PC-3 (cell line): ENCODE results near the gene MEGF6. TPM values are rescaled to one million over a fixed set of nuclear protein-coding genes. Genes with fewer than 3 reads are reported as not detected.

ENCODE experiments used
- ATAC-seq: fragments of 200-7000 bp; cut with Tn5 transposase; 2 replicates; pipeline ENCODE4 v1.9.1; 2020; ENCODE audit warnings: mild to moderate bottlenecking, moderate library complexity
- BruUV-seq: library from RNA; stranded (reverse); fragments of 400-500 nt; replicated peaks from 2 replicates; lab custom pipeline; 2021; lab: Mats Ljungman, UMichigan
- CTCF ChIA-PET: fragments of 300-600 bp; sonication (Branson Sonifier 250); formaldehyde crosslinking; loops from one replicate; lab custom pipeline; 2022; ENCODE audit warnings: antibody characterized with exemption; lab: Charles Lee
- POLR2A ChIA-PET: fragments of 300-600 bp; sonication (Branson Sonifier 250); formaldehyde crosslinking; loops from one replicate; lab custom pipeline; 2022; ENCODE audit warnings: antibody characterized with exemption; ENCODE audit not compliant: unreplicated experiment; lab: Charles Lee
- DNase-seq: peaks from one replicate; pipeline ENCODE4 v3.0.0-alpha.2; 2015
- H2AFZ ChIP-seq: fragments of 300-600 bp; sonication (generic); 2 replicates; pipeline ENCODE4 v1.6.0; 2016; ENCODE audit warnings: antibody characterized with exemption, low read length
- H3F3A ChIP-seq: fragments of 300-600 bp; sonication (generic); one replicate; pipeline ENCODE4 v1.6.0; 2017; ENCODE audit warnings: antibody characterized with exemption, low read length, control low read depth, mild to moderate bottlenecking; ENCODE audit not compliant: unreplicated experiment
- H3K27ac ChIP-seq: fragments of 300-600 bp; sonication (generic); 2 replicates; pipeline ENCODE4 v1.5.1; 2016; ENCODE audit warnings: mild to moderate bottlenecking, low read length
- H3K27me3 ChIP-seq: fragments of 300-600 bp; sonication (generic); 2 replicates; pipeline ENCODE4 v1.6.1; 2016; ENCODE audit warnings: low read length, mixed read lengths
- H3K36me3 ChIP-seq: fragments of 300-600 bp; sonication (generic); 2 replicates; pipeline ENCODE4 v1.6.1; 2016; ENCODE audit warnings: low read depth, mixed run types, low read length, mixed read lengths
- H3K4me1 ChIP-seq: fragments of 300-600 bp; sonication (generic); 2 replicates; pipeline ENCODE4 v1.5.1; 2016; ENCODE audit warnings: low read length; ENCODE audit not compliant: insufficient read depth
- H3K4me2 ChIP-seq: fragments of 300-600 bp; sonication (generic); 2 replicates; pipeline ENCODE4 v1.6.0; 2016; ENCODE audit warnings: low read length
- H3K4me3 ChIP-seq: fragments of 300-600 bp; sonication (generic); 2 replicates; pipeline ENCODE4 v1.5.1; 2016; ENCODE audit warnings: mild to moderate bottlenecking, low read length, mixed read lengths
- H3K79me2 ChIP-seq: fragments of 300-600 bp; sonication (generic); 2 replicates; pipeline ENCODE4 v1.6.1; 2017; ENCODE audit warnings: low read length, mixed read lengths
- H3K9ac ChIP-seq: fragments of 300-600 bp; sonication (generic); 2 replicates; pipeline ENCODE4 v1.6.0; 2016; ENCODE audit warnings: mild to moderate bottlenecking, low read length
- H3K9me2 ChIP-seq: fragments of 300-600 bp; sonication (generic); replicated peaks from 2 replicates; pipeline ENCODE4 v1.6.1; 2016; ENCODE audit warnings: mixed run types, low read length, mixed read lengths
- H3K9me3 ChIP-seq: fragments of 300-600 bp; sonication (generic); 2 replicates; pipeline ENCODE4 v1.6.1; 2016; ENCODE audit warnings: low read length, mixed read lengths
- H4K20me1 ChIP-seq: fragments of 300-600 bp; sonication (generic); 2 replicates; pipeline ENCODE4 v1.6.1; 2016; ENCODE audit warnings: low read length, mixed read lengths
- CTCF ChIP-seq: fragments of 300-600 bp; sonication (generic); conservative IDR thresholded peaks from 2 replicates; pipeline ENCODE4 v1.5.1; 2017; ENCODE audit warnings: antibody characterized with exemption, low read depth, mild to moderate bottlenecking, low read length
- EZH2 ChIP-seq: fragments of 300-600 bp; sonication (generic); IDR thresholded peaks from one replicate; pipeline ENCODE4 v1.6.1; 2017; ENCODE audit warnings: antibody characterized with exemption, mild to moderate bottlenecking, low read length; ENCODE audit not compliant: unreplicated experiment
- EZH2phosphoT487 ChIP-seq: fragments of 300-600 bp; sonication (generic); IDR thresholded peaks from 2 replicates; pipeline ENCODE4 v1.6.1; 2018; ENCODE audit warnings: mild to moderate bottlenecking, antibody characterized with exemption, low read length, borderline replicate concordance
- intact Hi-C: fragments of 100-400 bp; cut with micrococcal nuclease; formaldehyde crosslinking; loops from 2 replicates; pipeline ENCODE4 v1.9.0; 2023
- total RNA-seq: library from RNA; depleted of rRNA; stranded (reverse); fragments of >200 nt; gene quantifications from 2 replicates; pipeline ENCODE4 v1.2.3, GENCODE V29; 2014

MEGF6 gene
- total RNA-seq, 1 experiment from 2014 or later = 32.5 TPM

DNA sequence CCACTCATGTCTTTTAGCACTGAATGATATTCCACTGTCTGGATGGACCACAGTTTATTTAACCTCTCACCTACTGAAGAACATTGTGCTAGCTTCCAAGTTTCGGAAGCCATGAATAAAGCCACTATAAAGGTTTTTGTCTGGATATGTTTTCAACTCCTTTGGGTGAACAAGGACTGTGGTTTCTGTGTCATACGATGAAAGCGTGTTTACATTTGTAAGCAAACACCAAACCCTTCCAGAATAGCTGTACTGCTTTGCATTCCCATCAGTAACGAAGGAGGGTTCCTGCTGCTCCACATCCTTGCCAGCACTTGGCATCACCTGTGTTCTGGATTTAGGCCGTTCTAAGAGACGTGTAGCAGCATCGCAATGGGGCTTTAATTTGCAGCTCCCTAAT lies 167.5 kb downstream of the MEGF6 start:
- Histone ChIP-seq H3K4me3 (no peak overlapping the region), H3K4me1 (peaks cover 12% of the 10 kb centered on the region), H3K4me2 (no peak overlapping the region), H3K9ac (no peak overlapping the region), H4K20me1 (no peaks in the 10 kb centered on the region), H3K27ac (no peak overlapping the region), H3K9me3 (no peaks in the 10 kb centered on the region), H3K36me3 (no peaks in the 10 kb centered on the region), H3K9me2 (no peaks in the 10 kb centered on the region), H2AFZ (no peak overlapping the region), H3F3A (no peaks in the 10 kb centered on the region), H3K27me3 (peaks cover 47% of the 10 kb centered on the region), H3K79me2 (no peaks in the 10 kb centered on the region)
- BruUV-seq = no TSS peak
- DNase-seq = peak; percentile 75
- POLR2A ChIA-PET = no interaction called here
- no peak for TF ChIP-seq EZH2phosphoT487
- TF ChIP-seq EZH2 = no peak
- no peak for TF ChIP-seq CTCF
- intact Hi-C loops = no loop called here
- peak; percentile 91 for ATAC-seq
- CTCF ChIA-PET = interaction anchor here (1.6 kb wide), 1 partner anchor 9 kb away, joined by 4 read pairs; no protein-coding TSS in a partner anchor

DNA sequence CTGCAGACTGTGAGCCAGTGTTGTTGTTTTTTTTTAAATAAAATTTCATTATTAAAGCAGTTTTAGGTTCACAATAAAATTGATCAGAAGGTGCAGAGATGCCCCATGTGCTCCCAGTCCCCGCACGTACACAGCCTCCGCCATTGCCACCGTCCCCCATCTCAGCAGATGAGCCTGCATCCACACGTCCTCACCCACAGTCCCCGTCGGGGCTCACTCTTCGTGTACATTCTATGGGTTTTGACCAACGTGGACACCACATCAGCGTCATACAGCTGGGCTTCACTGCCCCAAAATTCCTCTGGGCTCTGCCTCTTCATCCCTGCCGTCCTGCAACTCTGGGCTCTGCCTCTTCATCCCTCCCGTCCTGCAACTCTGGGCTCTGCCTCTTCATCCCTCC lies 168.4 kb downstream of the MEGF6 start:
- intact Hi-C loops = no loop called here
- Histone ChIP-seq H4K20me1 (no peaks in the 10 kb centered on the region), H3K36me3 (no peaks in the 10 kb centered on the region), H3K4me1 (peaks cover 12% of the 10 kb centered on the region), H3K4me3 (no peak overlapping the region), H3K9me3 (no peaks in the 10 kb centered on the region), H3K79me2 (no peaks in the 10 kb centered on the region), H3F3A (no peaks in the 10 kb centered on the region), H3K27ac (no peak overlapping the region), H3K9ac (no peak overlapping the region), H3K4me2 (no peak overlapping the region), H2AFZ (no peak overlapping the region), H3K27me3 (peaks cover 46% of the 10 kb centered on the region), H3K9me2 (no peaks in the 10 kb centered on the region)
- DNase-seq (no peak), ATAC-seq (no peak)
- ChIA-PET CTCF (no interaction called here), POLR2A (no interaction called here)
- TF ChIP-seq CTCF (no peak), EZH2 (no peak), EZH2phosphoT487 (no peak)
- BruUV-seq = no TSS peak

DNA sequence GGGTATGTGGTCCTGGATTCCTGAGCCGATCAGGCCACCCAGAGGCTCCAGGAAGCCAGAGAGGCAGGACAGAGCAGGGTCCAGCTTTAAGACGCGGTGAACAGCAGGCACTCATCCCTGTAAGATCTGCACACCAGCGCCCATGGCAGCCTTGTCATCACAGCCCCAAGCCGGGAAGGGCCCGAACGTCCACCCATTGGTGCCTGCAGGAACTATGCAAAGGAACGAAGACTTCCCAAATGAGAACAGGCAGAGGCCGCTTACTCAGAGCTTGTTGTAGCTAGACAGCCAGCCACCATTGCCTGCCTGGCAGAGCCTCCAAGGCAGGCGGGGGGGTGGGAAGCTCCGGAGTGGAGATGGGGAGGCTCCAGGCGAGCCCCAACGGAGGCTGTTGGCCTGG lies 169.0 kb downstream of the MEGF6 start:
- H3K27me3 ChIP-seq = peaks cover 48% of the 10 kb centered on the region
- H3K36me3 ChIP-seq = no peaks in the 10 kb centered on the region
- H3K4me3 ChIP-seq = no peak overlapping the region
- DNase-seq (no peak), ATAC-seq (no peak)
- H3F3A ChIP-seq = no peaks in the 10 kb centered on the region
- no TSS peak for BruUV-seq
- H3K9ac ChIP-seq = no peak overlapping the region
- no peak overlapping the region for H3K27ac ChIP-seq
- H3K4me2 ChIP-seq = no peak overlapping the region
- H4K20me1 ChIP-seq = no peaks in the 10 kb centered on the region
- POLR2A ChIA-PET = no interaction called here
- no peaks in the 10 kb centered on the region for H3K9me2 ChIP-seq
- H3K9me3 ChIP-seq = no peaks in the 10 kb centered on the region
- intact Hi-C loops = no loop called here
- CTCF ChIA-PET = no interaction called here
- TF ChIP-seq EZH2phosphoT487 (no peak), CTCF (no peak), EZH2 (no peak)
- H2AFZ ChIP-seq = no peak overlapping the region
- no peaks in the 10 kb centered on the region for H3K79me2 ChIP-seq
- peaks cover 12% of the 10 kb centered on the region for H3K4me1 ChIP-seq
